Upper lobe of left lung (tissue), 4 donors: ENCODE results near the gene SLC5A2.

ENCODE experiments used
- EP300 ChIP-seq, 4 donors: sonication (generic); formaldehyde crosslinking; IDR thresholded peaks; one replicate each; pipeline ENCODE4 v1.5.1; 2017; ENCODE audit warnings: antibody characterized with exemption in 4 of 4, control low read depth in 2 of 4
- POLR2A ChIP-seq, 4 donors: fragments of 450-650 bp; IDR thresholded peaks; one replicate each; pipeline ENCODE4 v1.5.1; 2016 to 2017; ENCODE audit warnings: antibody characterized with exemption in 4 of 4, mild to moderate bottlenecking in 2 of 4
- TF ChIP-seq, protein P1 (sequence below), 6 experiments: fragments of 450-650 bp in 4 of 6; fragments of 200-600 bp in 2 of 6; sonication (generic) in 2 of 6; IDR thresholded peaks; one replicate each; pipeline ENCODE4 v1.5.1; 2016 to 2019; ENCODE audit warnings: antibody characterized with exemption in 6 of 6

DNA sequence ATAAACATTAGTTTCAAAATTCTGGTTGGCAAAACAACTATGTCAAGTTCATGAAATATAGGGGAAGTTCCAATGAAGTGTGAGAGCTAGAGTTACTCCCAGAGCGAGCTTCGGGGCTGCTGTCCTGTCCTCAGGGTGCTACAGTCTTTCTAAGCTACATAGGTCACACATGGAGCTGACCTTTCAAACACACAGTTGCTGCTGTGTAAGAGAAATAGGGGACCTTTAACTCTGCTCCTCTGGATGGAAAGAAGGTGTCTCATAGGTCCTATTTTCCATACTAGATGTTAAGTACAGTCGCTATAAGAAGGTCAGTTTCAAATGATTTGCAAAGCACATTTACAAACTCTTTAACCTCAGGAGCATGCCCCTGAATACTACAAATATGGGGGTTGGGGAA is 38.4 kb downstream of the SLC5A2 start:
- TF ChIP-seq, protein P1, sequence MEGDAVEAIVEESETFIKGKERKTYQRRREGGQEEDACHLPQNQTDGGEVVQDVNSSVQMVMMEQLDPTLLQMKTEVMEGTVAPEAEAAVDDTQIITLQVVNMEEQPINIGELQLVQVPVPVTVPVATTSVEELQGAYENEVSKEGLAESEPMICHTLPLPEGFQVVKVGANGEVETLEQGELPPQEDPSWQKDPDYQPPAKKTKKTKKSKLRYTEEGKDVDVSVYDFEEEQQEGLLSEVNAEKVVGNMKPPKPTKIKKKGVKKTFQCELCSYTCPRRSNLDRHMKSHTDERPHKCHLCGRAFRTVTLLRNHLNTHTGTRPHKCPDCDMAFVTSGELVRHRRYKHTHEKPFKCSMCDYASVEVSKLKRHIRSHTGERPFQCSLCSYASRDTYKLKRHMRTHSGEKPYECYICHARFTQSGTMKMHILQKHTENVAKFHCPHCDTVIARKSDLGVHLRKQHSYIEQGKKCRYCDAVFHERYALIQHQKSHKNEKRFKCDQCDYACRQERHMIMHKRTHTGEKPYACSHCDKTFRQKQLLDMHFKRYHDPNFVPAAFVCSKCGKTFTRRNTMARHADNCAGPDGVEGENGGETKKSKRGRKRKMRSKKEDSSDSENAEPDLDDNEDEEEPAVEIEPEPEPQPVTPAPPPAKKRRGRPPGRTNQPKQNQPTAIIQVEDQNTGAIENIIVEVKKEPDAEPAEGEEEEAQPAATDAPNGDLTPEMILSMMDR (IDR thresholded peaks at IDR 0.05), result no peak
- TF ChIP-seq POLR2A (IDR thresholded peaks at IDR 0.05) (no peak), EP300 (IDR thresholded peaks at IDR 0.05) (no peak)
